K562 (cell line): Measurements from ENCODE around the gene KAT2B. TPM values are rescaled to one million over a fixed set of nuclear protein-coding genes. Genes with fewer than 3 reads are reported as not detected.

Experiments
- ATAC-seq: fragments of 200-7000 bp; cut with Tn5 transposase; 3 replicates; pipeline ENCODE4 v1.9.1; 2020; ENCODE audit warnings: moderate library complexity
- BruUV-seq: library from RNA; stranded (reverse); fragments of 400-500 nt; replicated peaks from 2 replicates; lab custom pipeline; 2021; lab: Mats Ljungman, UMichigan
- CTCF ChIA-PET: fragments of 300-600 bp; formaldehyde crosslinking; extraction: SDS; loops from one replicate; lab custom pipeline; 2021; ENCODE audit warnings: low intra/inter-chr PET ratio; lab: Yijun Ruan, JAX
- POLR2A ChIA-PET: fragments of 300-600, 350-650 bp; sonication (Branson Sonifier 250); formaldehyde crosslinking; extraction: SDS; loops from one replicate; lab custom pipeline; 2021; ENCODE audit warnings: antibody characterized with exemption, inconsistent platforms; lab: Yijun Ruan, JAX
- DNase-seq, 4 experiments: peaks; one replicate each; pipeline versions ENCODE4 v3.0.0 to v3.0.0-alpha.2; 2011 to 2018; ENCODE audit warnings: low spot score in 3 of 4, mixed read lengths in 3 of 4; ENCODE audit errors: extremely low read depth in 1 of 4
- FAIRE-seq: peaks from 2 replicates; lab custom pipeline; 2011; peaks lifted over from hg19 to GRCh38; lab: Jason Lieb, UNC
- H2AFZ ChIP-seq: 2 replicates; pipeline ENCODE4 v1.6.0; 2011; ENCODE audit warnings: low read depth, low read length, control low read depth, inconsistent platforms
- H3K27ac ChIP-seq: fragments of 200-600 bp; 3 replicates; pipeline ENCODE4 v1.8.0; 2011; ENCODE audit warnings: low read depth, mild to moderate bottlenecking, control low read depth, inconsistent platforms, low read length, moderate library complexity, mixed read lengths; ENCODE audit errors: extremely low read depth
- H3K27me3 ChIP-seq, 2 experiments: fragments of 300-600 bp in 1 of 2; 2 replicates in 1 of 2; 3 replicates in 1 of 2; pipeline versions ENCODE4 v1.6.0 to v1.8.0; 2011; ENCODE audit warnings: inconsistent platforms in 2 of 2, low read length in 2 of 2, mild to moderate bottlenecking in 1 of 2, mixed read lengths in 1 of 2, moderate library complexity in 1 of 2; ENCODE audit not compliant: control insufficient read depth in 2 of 2, insufficient read depth in 2 of 2
- H3K36me3 ChIP-seq: fragments of 300-600 bp; 3 replicates; pipeline ENCODE4 v1.8.0; 2011; ENCODE audit warnings: mild to moderate bottlenecking, low read length, inconsistent platforms; ENCODE audit not compliant: control insufficient read depth, insufficient read depth
- H3K4me1 ChIP-seq, 2 experiments: fragments of 200-600 bp in 1 of 2; replicated peaks in 1 of 2; 2 replicates in 1 of 2; 3 replicates in 1 of 2; pipeline versions ENCODE4 v1.5.1 to v1.8.0; 2011; ENCODE audit warnings: inconsistent platforms in 2 of 2, low read length in 2 of 2, mild to moderate bottlenecking in 1 of 2, mixed read lengths in 1 of 2, moderate library complexity in 1 of 2; ENCODE audit not compliant: control insufficient read depth in 2 of 2, insufficient read depth in 2 of 2
- H3K4me2 ChIP-seq: 2 replicates; pipeline ENCODE4 v1.6.1; 2011; ENCODE audit warnings: low read length, control low read depth, inconsistent platforms, mixed read lengths; ENCODE audit not compliant: insufficient read depth
- H3K4me3 ChIP-seq: fragments of 200-600 bp; sonication (generic), shearing (Covaris generic); 2 replicates; pipeline ENCODE4 v1.5.1; 2016; ENCODE audit warnings: control low read depth, inconsistent platforms
- H3K79me2 ChIP-seq: fragments of 200-600 bp; 3 replicates; pipeline ENCODE4 v1.8.0; 2011; ENCODE audit warnings: low read length, inconsistent platforms; ENCODE audit not compliant: control insufficient read depth, insufficient read depth
- H3K9ac ChIP-seq, 2 experiments: 2 replicates each; pipeline versions ENCODE4 v1.6.0 to v1.6.1; 2011; ENCODE audit warnings: low read depth in 2 of 2, low read length in 2 of 2, control low read depth in 1 of 2, inconsistent platforms in 1 of 2, mild to moderate bottlenecking in 1 of 2, mixed read lengths in 1 of 2; ENCODE audit not compliant: insufficient read depth in 1 of 2
- H3K9me1 ChIP-seq: one replicate; pipeline ENCODE4 v1.6.0; 2011; ENCODE audit warnings: inconsistent platforms, mild to moderate bottlenecking, low read length, moderate library complexity; ENCODE audit not compliant: control insufficient read depth, insufficient read depth
- H3K9me3 ChIP-seq: replicated peaks from 2 replicates; pipeline ENCODE4 v1.5.1; 2011; ENCODE audit warnings: low read depth, low read length, inconsistent platforms; ENCODE audit not compliant: control insufficient read depth, insufficient read depth
- H4K20me1 ChIP-seq: replicated peaks from 2 replicates; pipeline ENCODE4 v1.6.1; 2011; ENCODE audit warnings: low read length, inconsistent platforms, mixed read lengths; ENCODE audit not compliant: control insufficient read depth, insufficient read depth
- ARID2 ChIP-seq: fragments of 450-650 bp; IDR thresholded peaks from 2 replicates; pipeline ENCODE4 v1.6.1; 2017; ENCODE audit warnings: antibody characterized with exemption, mild to moderate bottlenecking
- CBX1 ChIP-seq: sonication (generic); IDR thresholded peaks from 2 replicates; pipeline ENCODE4 v1.6.1; 2016; ENCODE audit warnings: antibody characterized with exemption, low read depth, mild to moderate bottlenecking
- CBX3 ChIP-seq, 2 experiments: IDR thresholded peaks; 1 replicate in 1 of 2; 2 replicates in 1 of 2; pipeline ENCODE4 v1.6.1; 2012; ENCODE audit warnings: inconsistent platforms in 2 of 2, low read length in 2 of 2, borderline replicate concordance in 1 of 2, control low read depth in 1 of 2
- CBX8 ChIP-seq: fragments of 200-600 bp; sonication (generic); IDR thresholded peaks from 2 replicates; pipeline ENCODE4 v1.6.1; 2012; ENCODE audit warnings: borderline replicate concordance, mixed run types, low read depth, mild to moderate bottlenecking, moderate library complexity, mixed read lengths, low read length, control low read depth, inconsistent platforms; ENCODE audit not compliant: poor library complexity, severe bottlenecking; ENCODE audit errors: extremely low read depth
- GATAD2A ChIP-seq: fragments of 450-650 bp; IDR thresholded peaks from 2 replicates; pipeline ENCODE4 v1.6.1; 2017
- KDM1A ChIP-seq, 2 experiments: fragments of 450-650 bp; IDR thresholded peaks; 2 replicates each; pipeline ENCODE4 v1.6.1; 2016; ENCODE audit warnings: mild to moderate bottlenecking in 2 of 2
- MAFF ChIP-seq: IDR thresholded peaks from 2 replicates; pipeline ENCODE4 v1.6.1; 2012; ENCODE audit warnings: low read length, improper control_type of control experiment
- MEF2A ChIP-seq: IDR thresholded peaks from 2 replicates; pipeline ENCODE4 v1.6.1; 2011; ENCODE audit warnings: low read depth, mild to moderate bottlenecking, low read length, moderate library complexity; ENCODE audit not compliant: control insufficient read depth
- RAD21 ChIP-seq, 2 experiments: fragments of 250-450 bp in 1 of 2; fragments of 450-650 bp in 1 of 2; sonication (Bioruptor Pico) in 1 of 2; formaldehyde crosslinking in 1 of 2; IDR thresholded peaks in 1 of 2; conservative IDR thresholded peaks in 1 of 2; 2 replicates each; pipeline versions ENCODE4 v1.4.0 to v1.8.0; 2020 to 2022; ENCODE audit warnings: mild to moderate bottlenecking in 2 of 2, moderate library complexity in 1 of 2
- TEAD2 ChIP-seq: fragments of 450-650 bp; IDR thresholded peaks from 2 replicates; pipeline ENCODE4 v1.6.1; 2016; ENCODE audit warnings: missing genetic modification characterization, control low read depth, missing compliant biosample characterization
- TFAP4 ChIP-seq: sonication (generic); formaldehyde crosslinking; IDR thresholded peaks from 2 replicates; pipeline ENCODE4 v1.8.0; 2022; ENCODE audit warnings: missing genetic modification reagents, mild to moderate bottlenecking, moderate library complexity, borderline replicate concordance
- TFE3 ChIP-seq: fragments of 450-650 bp; formaldehyde crosslinking; IDR thresholded peaks from 2 replicates; pipeline ENCODE4 v1.4.0; 2020; ENCODE audit warnings: mild to moderate bottlenecking, mixed read lengths
- TRIM28 ChIP-seq: fragments of 450-650 bp; IDR thresholded peaks from 2 replicates; pipeline ENCODE4 v1.6.1; 2017
- ZNF57 ChIP-seq: fragments of 450-650 bp; formaldehyde crosslinking; IDR thresholded peaks from 2 replicates; pipeline ENCODE4 v1.4.0; 2020; ENCODE audit warnings: mild to moderate bottlenecking, moderate library complexity
- ZNF586 ChIP-seq: fragments of 450-650 bp; formaldehyde crosslinking; conservative IDR thresholded peaks from 2 replicates; pipeline ENCODE4 v1.4.0; 2020; ENCODE audit warnings: mild to moderate bottlenecking, moderate library complexity
- ZNF766 ChIP-seq: fragments of 200-800 bp; sonication (Bioruptor generic); conservative IDR thresholded peaks from 2 replicates; pipeline ENCODE4 v1.6.1; 2016; ENCODE audit warnings: missing genetic modification characterization, missing compliant biosample characterization
- ZNF785 ChIP-seq: fragments of 250-450 bp; sonication (Bioruptor Pico); IDR thresholded peaks from 2 replicates; pipeline ENCODE4 v1.4.0; 2020; ENCODE audit warnings: mild to moderate bottlenecking
- WGBS: fragments of 100-300 bp; shearing (Covaris generic); methylation state at CpG from one replicate; pipeline ENCODE4 v1.1.6; 2016; ENCODE audit warnings: low coverage, mixed read lengths; ENCODE audit not compliant: insufficient coverage; ENCODE audit errors: missing lambda C conversion rate; 5-methylcytosine and 5-hydroxymethylcytosine counted together
- in situ Hi-C: fragments of 300-500 bp; cut with MboI; formaldehyde crosslinking; loops from 4 replicates; pipeline ENCODE4 v1.15.0; 2018; ENCODE audit warnings: inconsistent platforms, mixed read lengths
- intact Hi-C: fragments of 100-400 bp; cut with micrococcal nuclease; formaldehyde crosslinking; loops from 2 replicates; pipeline ENCODE4 v1.14.2; 2022
- polyA plus RNA-seq, 8 experiments: library from polyadenylated mRNA; depleted of rRNA in 4 of 8; stranded (reverse) in 5 of 8; unstranded in 3 of 8; fragments of >200 nt; fragmentation: Nextera tagmentation in 2 of 8; fragmentation: Illumina TruSeq in 1 of 8; extraction: Ambion mirVana in 2 of 8; extraction: Trizol in 1 of 8; gene quantifications; 2 replicates each; pipeline versions ENCODE4 v1.2.1 to v1.2.3, GENCODE V29; 2011 to 2014; ENCODE audit warnings: inconsistent platforms in 1 of 8, missing spikeins in 1 of 8
- total RNA-seq, 7 experiments: library from RNA; depleted of rRNA in 6 of 7; stranded (reverse); fragments of >200 nt in 6 of 7; fragmentation: Illumina TruSeq in 2 of 7; extraction: Trizol in 2 of 7; gene quantifications; 2 replicates each; pipeline versions ENCODE4 v1.2.1 to v1.2.3, GENCODE V29; 2011 to 2021; ENCODE audit warnings: low replicate concordance in 1 of 7

Gene KAT2B
- total and polyA plus RNA-seq, 9 of the 15 experiments (the other 6 are each of a cell fraction or from before 2014, with no cell fraction given): 3.3 to 14.9 (median 12.2) TPM

- no peaks in the 10 kb centered on the region for H3K9me3 ChIP-seq
- FAIRE-seq (peak; percentile 42), DNase-seq (no peak), ATAC-seq (no peak)
- no peak overlapping the region for H3K9ac ChIP-seq
- no peak overlapping the region for H3K4me2 ChIP-seq
- no TSS peak for BruUV-seq
- in situ Hi-C loops (no loop called here), intact Hi-C loops (no loop called here)
- peaks cover 0 to 1% of the 10 kb centered on the region in 2 experiments; a peak in 3 of 5 replicates for H3K4me1 ChIP-seq
- POLR2A ChIA-PET: interaction anchor here (0.9 to 1.6 kb wide), 4 partner anchors 8 to 62 kb away, joined by 3 to 4 read pairs (median 3); no protein-coding TSS in a partner anchor
- no peak for TF ChIP-seq ZNF766 (CRISPR knock-in tag)
- TF ChIP-seq ZNF586 (CRISPR knock-in tag): no peak
- no peak for TF ChIP-seq MAFF
- TF ChIP-seq ZNF57 (CRISPR knock-in tag): no peak
- TF ChIP-seq CBX8: no peak
- TF ChIP-seq TRIM28: no peak
- no peak for TF ChIP-seq KDM1A (IDR thresholded peaks at IDR 0.05)
- no peak for TF ChIP-seq RAD21 (CRISPR knock-in tag; conservative IDR thresholded peaks at IDR 0.05 in 1 of 2, IDR thresholded peaks at IDR 0.05 in 1 of 2)
- TF ChIP-seq GATAD2A: no peak
- no peak for TF ChIP-seq CBX1
- no peak for TF ChIP-seq ZNF785 (CRISPR knock-in tag)
- no peak for TF ChIP-seq MEF2A
- TF ChIP-seq CBX3 (IDR thresholded peaks at IDR 0.05; ENCODE audit: borderline replicate concordance in 1 of 2, low read length in 2 of 2): no peak
- no peak for TF ChIP-seq ARID2
- TF ChIP-seq TEAD2: no peak
- TF ChIP-seq TFAP4: no peak
- TF ChIP-seq TFE3: no peak
- H3K79me2 ChIP-seq: no peaks in the 10 kb centered on the region
- H2AFZ ChIP-seq: no peak overlapping the region
- no peak overlapping the region for H3K4me3 ChIP-seq
- no peaks in the 10 kb centered on the region for H4K20me1 ChIP-seq
- no peaks in the 10 kb centered on the region for H3K9me1 ChIP-seq
- CTCF ChIA-PET: no interaction called here
- no peaks in the 10 kb centered on the region for H3K36me3 ChIP-seq
- no peak overlapping the region for H3K27ac ChIP-seq
- 50% methylated on average over 1 of the region's 1 CpG for whole genome bisulfite sequencing
- no peaks in the 10 kb centered on the region for H3K27me3 ChIP-seq
These were observed 63.5 kb downstream of the KAT2B start for GRCh38 chr3:20103731-20104130.
